ENCODE measurements around the gene KCTD16. TPM values are rescaled to one million over a fixed set of nuclear protein-coding genes. Genes with fewer than 3 reads are reported as not detected.

Gene KCTD16
- polyA plus RNA-seq, 2 of the 4 experiments (the other 2 are of a cell fraction) = 0.10 to 0.32 TPM

- CTCF ChIA-PET = no interaction called here
- Histone ChIP-seq H3K27ac (no peak overlapping the region), H3K4me2 (no peak overlapping the region), H3K9me3 (no peaks in the 10 kb centered on the region), H3K4me1 (no peaks in the 10 kb centered on the region), H3K4me3 (no peak overlapping the region)
- ATAC-seq = no peak
- WGBS (ENCODE audit: missing lambda C conversion rate) = 18% methylated on average over 4 of the region's 4 CpGs
- POLR2A ChIA-PET = no interaction called here
- no peak for FAIRE-seq
- TF ChIP-seq ZNF302 (CRISPR knock-in tag; IDR thresholded peaks at IDR 0.05) = no peak
- no peak for TF ChIP-seq ESRRA (IDR thresholded peaks at IDR 0.05; ENCODE audit: borderline replicate concordance, low read length)
- TF ChIP-seq JUN (IDR thresholded peaks at IDR 0.05) = no peak
- TF ChIP-seq HEYL (CRISPR knock-in tag; IDR thresholded peaks at IDR 0.05) = no peak
- no peak for TF ChIP-seq CTCF (IDR thresholded peaks at IDR 0.05)
- no peak for TF ChIP-seq MAFK (IDR thresholded peaks at IDR 0.05; ENCODE audit: partially characterized antibody)
- no peak for TF ChIP-seq BHLHE40 (IDR thresholded peaks at IDR 0.05; ENCODE audit: low read depth, low read length)
- TF ChIP-seq ZC3H11A (IDR thresholded peaks at IDR 0.05) = no peak
- no peak for TF ChIP-seq CEBPB (IDR thresholded peaks at IDR 0.05)
- TF ChIP-seq MAX (IDR thresholded peaks at IDR 0.05) = no peak
- no peak for TF ChIP-seq BCL3 (IDR thresholded peaks at IDR 0.05)
- no peak for TF ChIP-seq RFX5 (IDR thresholded peaks at IDR 0.05)
- no peak for TF ChIP-seq SREBF2 (IDR thresholded peaks at IDR 0.05)
- no peak for TF ChIP-seq RAD21 (conservative IDR thresholded peaks at IDR 0.05 in 1 of 2, IDR thresholded peaks at IDR 0.05 in 1 of 2)
- no peak for TF ChIP-seq NPAS2 (CRISPR knock-in tag; IDR thresholded peaks at IDR 0.05; ENCODE audit: borderline replicate concordance)
- no peak for TF ChIP-seq GATA3 (IDR thresholded peaks at IDR 0.05; ENCODE audit: borderline replicate concordance)
- no peak for TF ChIP-seq KDM5A (IDR thresholded peaks at IDR 0.05)
- TF ChIP-seq ATOH8 (CRISPR knock-in tag; IDR thresholded peaks at IDR 0.05; ENCODE audit: low read depth) = no peak
- no peak for TF ChIP-seq NFE2L2 (conservative IDR thresholded peaks at IDR 0.05; ENCODE audit: low read length)
- no peak for TF ChIP-seq RARB (CRISPR knock-in tag; IDR thresholded peaks at IDR 0.05)
- DNase-seq (ENCODE audit: low read depth in 1 of 2, low spot score in 1 of 2) = no peak
These were observed 223.2 kb downstream of the KCTD16 start for GRCh38 chr5:144393641-144394435.

GRCh38 chr5:144395704-144396103 lies 225.0 kb downstream of the KCTD16 start:
- ChIA-PET POLR2A (no interaction called here), CTCF (no interaction called here)
- no peak for FAIRE-seq
- Histone ChIP-seq H3K9me3 (no peaks in the 10 kb centered on the region), H3K27ac (no peak overlapping the region), H3K4me1 (no peaks in the 10 kb centered on the region), H3K4me3 (no peak overlapping the region), H3K4me2 (no peak overlapping the region)
- DNase-seq (ENCODE audit: low read depth in 1 of 2, low spot score in 1 of 2) = no peak
- no peak for ATAC-seq
- WGBS (ENCODE audit: missing lambda C conversion rate) = 74% methylated on average over 1 of the region's 1 CpG
- TF ChIP-seq FOSL2 (IDR thresholded peaks at IDR 0.05) (no peak), FOSL2 (CRISPR knock-in tag; IDR thresholded peaks at IDR 0.05) (no peak), SREBF2 (IDR thresholded peaks at IDR 0.05) (no peak), NPAS2 (CRISPR knock-in tag; IDR thresholded peaks at IDR 0.05; ENCODE audit: borderline replicate concordance) (no peak), NFE2L2 (conservative IDR thresholded peaks at IDR 0.05; ENCODE audit: low read length) (no peak), ELK1 (IDR thresholded peaks at IDR 0.05; ENCODE audit: low read depth, low read length) (no peak), HOXB13 (CRISPR knock-in tag; IDR thresholded peaks at IDR 0.05; ENCODE audit: low read depth) (no peak), RAD21 (conservative IDR thresholded peaks at IDR 0.05 in 1 of 2, IDR thresholded peaks at IDR 0.05 in 1 of 2) (no peak), CEBPB (IDR thresholded peaks at IDR 0.05) (no peak), REST (IDR thresholded peaks at IDR 0.05) (no peak), RCOR1 (IDR thresholded peaks at IDR 0.05; ENCODE audit: low read depth, low read length) (no peak)
